Thyroid gland (tissue), 4 donors: Measurements from ENCODE around the gene WNT4.

Experiments used
- POLR2A ChIP-seq, 2 donors: fragments of 450-650 bp; IDR thresholded peaks; one replicate each; pipeline ENCODE4 v1.6.1; 2017; ENCODE audit warnings: antibody characterized with exemption in 2 of 2, mild to moderate bottlenecking in 2 of 2, moderate library complexity in 1 of 2
- TF ChIP-seq, protein P1 (sequence below), 6 experiments: fragments of 200-600 bp in 3 of 6; fragments of 450-650 bp in 3 of 6; sonication (generic) in 3 of 6; IDR thresholded peaks; one replicate each; pipeline ENCODE4 v1.5.1; 2016 to 2019; ENCODE audit warnings: antibody characterized with exemption in 6 of 6, mild to moderate bottlenecking in 2 of 6, inconsistent platforms in 1 of 6, moderate library complexity in 1 of 6

DNA sequence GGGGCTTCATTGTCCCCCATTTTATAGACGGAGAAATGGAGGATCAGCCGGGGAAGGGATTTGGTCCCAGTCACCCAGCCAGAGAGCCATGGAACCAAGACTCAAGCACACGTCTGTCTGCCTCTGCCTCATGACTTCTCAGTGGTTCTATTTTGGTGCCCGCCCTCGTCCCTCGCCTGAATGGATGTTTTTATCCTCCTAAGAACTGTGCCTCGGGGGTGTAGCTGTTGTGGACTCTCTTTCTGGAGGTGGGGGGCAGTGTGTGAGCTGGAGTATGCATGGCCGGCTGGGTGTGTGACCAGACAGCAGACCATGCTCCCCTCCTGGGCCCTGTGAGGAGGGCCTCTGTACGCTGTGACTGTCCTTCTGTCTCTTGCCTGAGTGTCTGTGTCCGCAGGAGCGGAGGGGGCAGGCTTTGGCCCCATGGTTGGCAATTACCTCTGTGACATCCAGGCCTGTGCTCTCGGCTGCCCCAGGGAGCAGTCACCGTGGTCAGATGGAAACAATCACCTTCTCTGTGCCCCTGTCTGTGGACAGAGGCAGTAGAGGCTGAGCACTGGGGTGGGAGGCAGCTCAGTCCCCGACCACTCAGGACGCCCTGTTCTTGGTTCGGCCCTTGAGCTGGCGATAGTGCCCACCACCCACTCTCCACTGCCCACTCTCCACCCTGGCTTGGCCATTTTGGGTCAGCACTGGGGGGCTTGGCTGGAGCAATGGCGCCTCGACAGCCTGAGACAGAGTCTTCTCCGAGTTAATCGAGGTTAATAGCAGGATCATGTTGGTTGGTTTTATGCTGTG lies 20.4 kb downstream of the WNT4 start:
- TF ChIP-seq, protein P1, sequence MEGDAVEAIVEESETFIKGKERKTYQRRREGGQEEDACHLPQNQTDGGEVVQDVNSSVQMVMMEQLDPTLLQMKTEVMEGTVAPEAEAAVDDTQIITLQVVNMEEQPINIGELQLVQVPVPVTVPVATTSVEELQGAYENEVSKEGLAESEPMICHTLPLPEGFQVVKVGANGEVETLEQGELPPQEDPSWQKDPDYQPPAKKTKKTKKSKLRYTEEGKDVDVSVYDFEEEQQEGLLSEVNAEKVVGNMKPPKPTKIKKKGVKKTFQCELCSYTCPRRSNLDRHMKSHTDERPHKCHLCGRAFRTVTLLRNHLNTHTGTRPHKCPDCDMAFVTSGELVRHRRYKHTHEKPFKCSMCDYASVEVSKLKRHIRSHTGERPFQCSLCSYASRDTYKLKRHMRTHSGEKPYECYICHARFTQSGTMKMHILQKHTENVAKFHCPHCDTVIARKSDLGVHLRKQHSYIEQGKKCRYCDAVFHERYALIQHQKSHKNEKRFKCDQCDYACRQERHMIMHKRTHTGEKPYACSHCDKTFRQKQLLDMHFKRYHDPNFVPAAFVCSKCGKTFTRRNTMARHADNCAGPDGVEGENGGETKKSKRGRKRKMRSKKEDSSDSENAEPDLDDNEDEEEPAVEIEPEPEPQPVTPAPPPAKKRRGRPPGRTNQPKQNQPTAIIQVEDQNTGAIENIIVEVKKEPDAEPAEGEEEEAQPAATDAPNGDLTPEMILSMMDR (IDR thresholded peaks at IDR 0.05), result no peak
- TF ChIP-seq POLR2A (IDR thresholded peaks at IDR 0.05), result no peak
